Spleen (tissue), 11 donors: ENCODE measurements around the gene RHO. TPM values are rescaled to one million over a fixed set of nuclear protein-coding genes. Genes with fewer than 3 reads are reported as not detected.

ENCODE experiments used
- DNase-seq: peaks from one replicate; pipeline ENCODE4 v3.0.0-alpha.2; 2020
- H3K27ac ChIP-seq, 8 donors: fragments of 200-600 bp; sonication (generic) in 7 of 8; 1 replicate in 4 of 8; 2 replicates in 4 of 8; pipeline versions ENCODE4 v1.5.0 to v1.8.0; 2016 to 2021; ENCODE audit warnings: inconsistent platforms in 4 of 8, mild to moderate bottlenecking in 4 of 8, moderate library complexity in 1 of 8
- H3K27me3 ChIP-seq, 7 donors: fragments of 200-600 bp; sonication (generic) in 6 of 7; replicated peaks in 1 of 7; 1 replicate in 4 of 7; 2 replicates in 3 of 7; pipeline versions ENCODE4 v1.5.0 to v1.8.0; 2016 to 2021; ENCODE audit warnings: inconsistent platforms in 3 of 7, mild to moderate bottlenecking in 1 of 7
- H3K36me3 ChIP-seq, 6 donors: fragments of 200-600 bp; sonication (generic) in 5 of 6; 1 replicate in 4 of 6; 2 replicates in 2 of 6; pipeline versions ENCODE4 v1.5.0 to v1.8.0; 2016 to 2021; ENCODE audit warnings: inconsistent platforms in 2 of 6
- H3K4me1 ChIP-seq, 6 donors: fragments of 200-600 bp; sonication (generic) in 5 of 6; 1 replicate in 3 of 6; 2 replicates in 3 of 6; pipeline versions ENCODE4 v1.5.0 to v1.8.0; 2016 to 2021; ENCODE audit warnings: inconsistent platforms in 3 of 6
- H3K4me3 ChIP-seq, 8 donors: fragments of 200-600 bp; sonication (generic) in 7 of 8; 1 replicate in 4 of 8; 2 replicates in 4 of 8; pipeline versions ENCODE4 v1.5.0 to v1.8.0; 2016 to 2021; ENCODE audit warnings: inconsistent platforms in 4 of 8, mild to moderate bottlenecking in 4 of 8, moderate library complexity in 2 of 8
- H3K9me3 ChIP-seq, 8 donors: fragments of 200-600 bp; sonication (generic) in 7 of 8; 1 replicate in 4 of 8; 2 replicates in 4 of 8; pipeline versions ENCODE4 v1.5.0 to v1.8.0; 2016 to 2021; ENCODE audit warnings: inconsistent platforms in 4 of 8
- CTCF ChIP-seq, 11 experiments: fragments of 200-600 bp in 7 of 11; fragments of 450-650 bp in 4 of 11; sonication (generic) in 4 of 11; IDR thresholded peaks in 8 of 11; conservative IDR thresholded peaks in 3 of 11; 1 replicate in 7 of 11; 2 replicates in 4 of 11; pipeline versions ENCODE4 v1.4.0 to v1.8.0; 2016 to 2021; ENCODE audit warnings: antibody characterized with exemption in 11 of 11, inconsistent platforms in 4 of 11, mild to moderate bottlenecking in 1 of 11
- POLR2A ChIP-seq, 3 donors: fragments of 450-650 bp; IDR thresholded peaks; one replicate each; pipeline ENCODE4 v1.5.1; 2017; ENCODE audit warnings: antibody characterized with exemption in 3 of 3, mild to moderate bottlenecking in 1 of 3
- POLR2AphosphoS5 ChIP-seq, 3 donors: sonication (generic); formaldehyde crosslinking; IDR thresholded peaks; one replicate each; pipeline ENCODE4 v1.5.1; 2017; ENCODE audit warnings: antibody characterized with exemption in 3 of 3
- WGBS, 5 donors: extraction: QIAGEN DNeasy Blood & Tissue Kit in 3 of 5; methylation state at CpG; one replicate each; pipeline versions ENCODE4 v1.1.5 to v1.1.7; 2013 to 2018; 5-methylcytosine and 5-hydroxymethylcytosine counted together
- intact Hi-C: fragments of 100-400 bp; cut with DNase I; formaldehyde crosslinking; loops from one replicate; pipeline ENCODE4 v1.15.0; 2023; ENCODE audit warnings: low total_unique reads
- polyA plus RNA-seq, 3 donors: library from polyadenylated mRNA; stranded (reverse); fragments of 200-250 nt; gene quantifications; one replicate each; pipeline ENCODE4 v1.2.1, GENCODE V29; 2013
- total RNA-seq, 7 donors: library from RNA; depleted of rRNA in 3 of 7; stranded (reverse); fragments of >200 nt in 3 of 7; fragmentation: NEBNext Ultra II Directional in 4 of 7; extraction: Animal tissue kit (Norgen Biotek cat#: 25700) in 4 of 7; gene quantifications; one replicate each; pipeline versions ENCODE4 v1.1.0 to v1.2.1, GENCODE V29; 2016 to 2021
- donor health status: healthy with polysubstance abuse.
- donor health status: DM: no; HTN: no; CAD: no; lungs with moderate emphysema.
- donor health status: DM: no; HTN: no; CAD: no.
- donor health status: Bipolar disorder and iron deficiency.
- donor health status: healthy.
- donor health status: DM: no; HTN: no; CAD: no.
- donor health status: DM: yes; HTN: yes; CAD: no.

RHO gene
- total and polyA plus RNA-seq, 10 donors = not detected

GRCh38 chr3:129519896-129520715 lies 8.3 kb upstream of the RHO start:
- peak; percentile 66 for DNase-seq
- Histone ChIP-seq H3K36me3 (peaks cover 0 to 37% (median 4%) of the 10 kb centered on the region in 6 donors), H3K27me3 (no peaks in the 10 kb centered on the region), H3K4me1 (peaks cover 0 to 4% (median 0%) of the 10 kb centered on the region in 6 donors), H3K27ac (no peak overlapping the region), H3K4me3 (no peak overlapping the region), H3K9me3 (no peaks in the 10 kb centered on the region)
- TF ChIP-seq CTCF (IDR thresholded peaks at IDR 0.05 in 8 of 11, conservative IDR thresholded peaks at IDR 0.05 in 3 of 11) (no peak), POLR2A (IDR thresholded peaks at IDR 0.05) (no peak), POLR2AphosphoS5 (IDR thresholded peaks at IDR 0.05) (no peak)
- intact Hi-C loops = no loop called here
- 90 to 97% (median 94%) methylated on average over 14 to 15 of the region's 15 CpGs for WGBS, 5 donors

- peaks cover 0 to 29% (median 4%) of the 10 kb centered on the region in 6 donors for H3K36me3 ChIP-seq
- intact Hi-C loops = no loop called here
- TF ChIP-seq CTCF (IDR thresholded peaks at IDR 0.05 in 8 of 11, conservative IDR thresholded peaks at IDR 0.05 in 3 of 11) (no peak), POLR2AphosphoS5 (IDR thresholded peaks at IDR 0.05) (no peak), POLR2A (IDR thresholded peaks at IDR 0.05) (no peak)
- DNase-seq = peak; percentile 47
- H3K4me3 ChIP-seq = no peak overlapping the region
- 75 to 92% (median 87%) methylated on average over 1 to 4 of the region's 4 CpGs for WGBS, 5 donors
- no peak overlapping the region for H3K27ac ChIP-seq
- H3K4me1 ChIP-seq = peaks cover 0 to 13% (median 5%) of the 10 kb centered on the region in 6 donors
- no peaks in the 10 kb centered on the region for H3K9me3 ChIP-seq
- no peaks in the 10 kb centered on the region for H3K27me3 ChIP-seq
Measured at GRCh38 chr3:129520960-129521359, 7.5 kb upstream of the RHO start.

DNA sequence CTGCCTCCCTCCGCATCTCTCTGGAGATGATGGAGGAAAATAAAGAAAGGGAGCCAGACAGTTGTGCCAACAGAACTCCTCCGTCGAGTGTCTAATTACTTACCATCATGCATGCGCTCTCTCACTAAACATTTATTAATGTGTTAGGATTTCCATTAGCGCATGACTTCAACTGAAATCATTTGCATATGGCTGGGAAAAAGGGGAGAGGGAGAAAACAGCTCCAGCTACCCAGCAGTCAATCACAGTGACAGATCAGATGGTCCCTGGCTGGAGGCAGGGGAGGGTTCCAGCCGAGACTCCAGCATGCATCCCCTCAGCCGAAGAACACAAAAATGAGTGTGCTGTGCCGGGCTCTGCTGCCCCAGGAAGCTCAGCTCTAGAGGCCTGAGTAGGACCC lies 6.8 kb upstream of the RHO start:
- peaks cover 0 to 29% (median 4%) of the 10 kb centered on the region in 6 donors for H3K36me3 ChIP-seq
- peak; percentile 56 for DNase-seq
- no peaks in the 10 kb centered on the region for H3K27me3 ChIP-seq
- TF ChIP-seq POLR2A (IDR thresholded peaks at IDR 0.05) (no peak), POLR2AphosphoS5 (IDR thresholded peaks at IDR 0.05) (no peak), CTCF (IDR thresholded peaks at IDR 0.05 in 8 of 11, conservative IDR thresholded peaks at IDR 0.05 in 3 of 11) (no peak)
- H3K4me3 ChIP-seq = no peak overlapping the region
- 89 to 93% (median 91%) methylated on average over 8 of the region's 8 CpGs for WGBS, 5 donors
- H3K4me1 ChIP-seq = peaks cover 0 to 19% (median 10%) of the 10 kb centered on the region in 6 donors
- no peak overlapping the region for H3K27ac ChIP-seq
- H3K9me3 ChIP-seq = no peaks in the 10 kb centered on the region
- intact Hi-C loops = no loop called here

GRCh38 chr3:129522953-129523352 lies 5.5 kb upstream of the RHO start:
- Histone ChIP-seq H3K9me3 (no peaks in the 10 kb centered on the region), H3K27ac (no peak overlapping the region), H3K4me3 (no peak overlapping the region), H3K36me3 (peaks cover 0 to 21% (median 4%) of the 10 kb centered on the region in 6 donors), H3K4me1 (peaks cover 0 to 27% (median 13%) of the 10 kb centered on the region in 6 donors), H3K27me3 (no peaks in the 10 kb centered on the region)
- DNase-seq = peak; percentile 58
- intact Hi-C loops = no loop called here
- 81 to 95% (median 90%) methylated on average over 4 to 5 of the region's 5 CpGs for WGBS, 5 donors
- TF ChIP-seq CTCF (IDR thresholded peaks at IDR 0.05 in 8 of 11, conservative IDR thresholded peaks at IDR 0.05 in 3 of 11) = no peak
